ENCODE measurements around the gene SEMA7A.

Gene SEMA7A

DNA sequence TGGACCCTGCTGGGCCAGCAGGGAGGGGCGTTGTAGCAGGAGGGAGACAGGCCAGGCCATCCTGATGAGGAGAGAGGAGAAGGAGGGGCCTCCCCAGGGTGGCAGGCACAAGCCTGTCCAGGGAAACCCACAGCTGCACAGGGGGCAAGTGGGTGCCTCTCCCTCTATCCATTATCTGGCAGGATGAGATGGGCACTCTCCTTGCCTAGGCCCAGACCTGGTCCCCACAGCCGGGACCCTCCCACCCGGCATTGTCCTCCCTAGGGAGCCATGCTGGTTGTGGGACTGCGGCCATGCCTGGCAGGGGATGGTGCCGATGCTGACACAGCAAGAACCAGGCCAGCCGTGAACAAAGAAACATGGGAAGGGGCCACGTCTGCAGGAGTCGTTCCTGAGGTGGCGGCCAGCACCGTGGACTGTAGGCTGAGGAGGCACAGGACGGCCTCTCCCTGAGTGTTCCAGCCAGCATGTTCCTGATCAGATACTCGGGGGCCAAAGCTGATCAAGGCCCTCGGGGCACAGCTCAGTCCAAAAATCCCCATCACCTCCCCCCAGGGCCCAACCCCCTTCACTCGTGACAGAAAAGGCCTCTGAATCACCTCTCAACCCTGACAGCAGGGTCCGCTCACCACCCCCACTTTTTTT, 47.1 kb downstream of the SEMA7A start:
- no peak for DNase-seq

DNA sequence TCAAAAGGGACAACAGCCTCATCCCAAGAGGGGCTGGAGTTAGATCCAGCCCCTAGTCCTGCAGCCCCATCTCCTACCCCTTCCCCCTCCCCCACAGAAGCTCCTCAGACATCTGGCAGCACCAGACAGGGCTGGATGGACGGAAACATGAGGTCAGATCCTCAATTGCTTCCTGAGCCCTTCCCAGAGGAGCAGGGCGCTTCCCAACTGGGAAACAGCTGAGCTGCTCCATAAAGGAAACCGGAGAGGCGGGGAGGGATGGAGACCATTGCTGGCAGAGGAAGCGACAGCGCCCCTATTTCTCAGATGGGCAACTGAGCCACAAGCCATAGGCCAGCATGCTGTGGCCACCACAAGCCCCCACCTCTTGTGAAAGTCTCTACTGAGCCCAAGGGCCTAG, 48.0 kb downstream of the SEMA7A start:
- DNase-seq = no peak

DNA sequence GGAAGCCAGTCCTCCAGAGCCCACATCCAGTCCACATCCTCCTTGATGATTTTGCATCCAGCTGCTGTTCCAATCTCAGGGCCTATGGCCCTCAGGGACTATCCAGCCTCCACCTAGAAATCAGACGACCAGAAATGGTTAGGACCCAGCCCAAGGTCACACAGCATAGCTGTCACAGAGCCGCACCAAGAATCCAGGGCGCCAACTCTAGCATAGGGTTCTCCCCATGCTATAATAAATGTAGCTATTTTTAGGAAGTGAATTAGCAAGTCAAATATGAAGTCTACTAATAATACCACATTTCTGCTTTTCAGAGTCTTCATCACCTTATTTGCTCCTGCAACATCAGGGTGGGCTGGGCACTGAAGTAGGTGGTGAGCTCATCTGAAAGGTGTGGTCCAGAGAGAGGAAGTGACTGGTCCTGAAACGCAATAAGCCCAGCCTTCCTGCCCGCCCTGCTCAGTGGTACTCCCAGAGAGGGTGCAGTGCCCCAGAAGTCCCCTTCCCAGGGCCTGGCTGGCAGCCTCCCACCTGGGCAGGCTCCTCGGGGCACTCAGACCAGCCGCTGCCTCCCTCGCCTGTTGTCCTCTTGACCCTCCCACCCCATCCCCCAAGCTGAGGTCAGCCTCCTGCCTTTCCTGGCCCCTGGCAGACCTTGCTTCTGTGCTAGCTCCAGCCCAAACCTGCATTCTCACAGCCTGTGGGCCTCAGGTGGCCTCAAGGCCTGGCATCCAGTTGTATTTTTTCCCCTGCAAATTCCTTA, 48.7 kb downstream of the SEMA7A start:
- DNase-seq = no peak

DNA sequence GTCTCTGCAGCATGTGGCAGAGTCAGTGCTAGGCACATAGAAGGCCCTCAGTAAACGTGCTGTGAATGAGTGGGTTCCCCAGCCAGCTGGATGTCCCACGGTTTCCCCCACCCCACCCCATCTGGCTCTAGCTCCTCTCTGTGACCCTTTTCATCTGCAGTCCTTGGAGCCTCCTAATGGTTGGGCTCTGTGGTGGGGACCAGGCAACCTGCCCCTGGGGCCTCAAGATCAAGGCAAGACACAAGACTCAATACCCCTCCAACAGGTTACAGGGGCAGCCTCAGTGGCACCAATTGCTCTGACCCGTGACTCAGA, 49.2 kb downstream of the SEMA7A start:
- DNase-seq = no peak

DNA sequence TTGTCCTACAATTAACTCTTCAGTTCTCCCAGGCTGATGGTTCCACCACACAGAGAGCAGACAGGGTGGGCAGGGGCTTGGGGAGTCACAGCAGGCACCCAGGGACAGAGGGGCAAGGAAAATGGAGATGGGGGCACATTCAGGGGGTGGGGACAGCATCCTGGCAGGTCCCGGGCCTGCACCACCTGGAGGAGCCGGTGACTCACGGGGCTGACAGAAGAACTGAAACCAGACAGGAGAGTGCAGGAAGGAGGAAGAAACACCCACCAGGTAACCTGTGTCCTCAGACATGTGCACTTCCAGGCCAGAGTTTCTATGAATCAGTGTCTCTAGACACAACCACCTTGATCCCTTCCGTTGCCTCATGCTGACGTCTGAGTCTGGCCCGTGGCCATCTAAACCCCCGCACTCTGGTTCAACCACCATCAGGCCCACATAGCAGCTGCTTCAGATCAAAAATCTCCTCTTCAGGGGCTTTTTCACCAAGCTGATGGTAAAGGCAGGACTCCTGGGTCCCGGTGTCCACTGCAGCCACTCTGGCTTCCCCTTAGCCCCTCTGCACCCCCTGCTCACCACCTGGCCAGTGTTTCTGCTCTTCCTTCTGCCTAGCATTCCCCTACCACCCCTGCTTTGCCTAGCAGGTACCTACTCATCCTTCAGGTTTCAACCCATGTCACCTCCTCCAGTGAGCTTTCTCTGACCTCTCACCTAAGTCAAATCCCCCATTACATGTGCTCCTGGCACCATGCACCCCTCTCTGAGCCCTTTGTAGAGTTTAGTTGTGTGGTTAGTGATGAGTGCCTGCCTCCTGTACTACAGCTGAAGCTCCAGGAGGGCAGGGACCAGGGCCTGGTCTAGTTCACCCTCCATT, 49.8 kb downstream of the SEMA7A start:
- DNase-seq = peak; percentile 59

DNA sequence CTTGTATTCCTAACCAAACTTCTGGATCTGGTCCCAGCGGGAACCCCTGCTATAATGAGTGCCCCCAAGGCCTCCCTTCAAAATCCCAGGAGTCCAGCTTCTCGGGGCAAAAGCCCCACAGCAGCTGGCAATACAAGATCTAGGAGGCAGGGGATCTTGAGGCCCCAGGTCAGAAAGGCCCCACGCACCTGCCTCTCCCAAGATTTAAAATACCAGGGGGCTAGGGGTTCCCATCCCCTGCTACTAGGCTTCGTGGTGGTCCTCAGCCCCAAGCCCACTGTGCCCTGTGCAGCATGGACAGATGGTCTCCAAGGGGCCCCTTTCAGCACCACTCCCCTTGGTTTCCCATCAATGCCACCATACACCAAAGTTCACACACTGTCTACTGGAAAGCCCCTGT, 50.5 kb downstream of the SEMA7A start:
- no peak for DNase-seq

DNA sequence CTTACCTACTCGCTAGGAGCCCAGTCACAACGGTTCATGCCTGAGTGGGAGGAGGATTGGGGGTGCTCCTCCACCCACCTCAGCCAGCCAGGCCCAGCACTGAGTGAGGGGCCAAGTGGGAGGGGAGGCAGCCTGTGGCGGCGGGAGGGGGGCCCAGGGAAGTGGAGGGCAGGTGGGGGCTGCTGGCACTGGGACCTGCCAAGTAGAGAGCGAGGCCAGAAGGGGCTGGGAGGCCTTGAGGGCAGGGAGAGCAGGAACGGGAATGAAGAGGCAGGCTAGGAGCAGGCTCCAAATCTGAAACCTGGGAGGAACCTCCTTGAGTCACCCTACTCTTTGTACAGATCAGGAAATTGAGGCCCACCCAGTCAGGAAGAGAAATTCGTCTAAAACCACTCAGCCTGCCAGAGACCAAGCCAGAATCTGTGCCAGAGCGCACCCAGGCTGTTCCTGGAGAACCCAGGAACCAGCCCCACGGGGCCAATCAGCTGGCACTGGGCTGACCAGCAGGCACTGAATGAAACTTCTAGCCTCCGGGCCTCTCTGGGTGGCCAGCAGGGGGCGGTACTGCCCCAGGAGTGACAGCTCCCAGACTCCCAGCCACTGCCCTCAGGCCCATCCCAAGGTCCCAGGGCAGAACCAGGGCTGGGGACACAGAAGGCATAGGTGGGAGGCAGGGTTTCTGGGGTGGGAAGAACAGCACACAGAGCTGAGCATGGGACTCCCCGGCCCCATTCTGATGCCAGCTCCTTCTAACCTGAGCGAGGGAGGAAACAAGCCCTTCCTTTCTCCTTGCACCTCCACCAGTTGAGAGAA, 51.5 kb downstream of the SEMA7A start:
- peak; percentile 71 for DNase-seq

DNA sequence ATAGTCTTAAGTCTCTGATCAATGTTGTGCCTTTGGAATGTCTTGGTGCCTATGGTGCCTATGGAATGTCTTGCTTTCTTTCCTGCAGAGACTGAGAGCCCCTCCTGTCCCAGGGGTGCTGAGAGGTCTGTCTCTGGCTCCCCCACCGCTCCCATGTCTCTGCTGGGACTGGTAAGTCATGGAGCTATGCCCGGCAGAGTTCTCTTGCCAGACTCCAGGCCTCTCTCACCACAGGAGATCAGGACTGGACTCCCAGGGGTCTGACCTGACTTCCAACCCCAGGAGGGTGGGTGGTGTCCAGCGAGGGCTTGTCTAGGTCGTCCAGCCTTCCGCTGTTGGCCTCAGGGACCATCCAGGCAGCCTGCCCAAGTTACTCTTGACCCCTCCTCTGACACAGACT, 52.3 kb downstream of the SEMA7A start:
- DNase-seq = no peak

DNA sequence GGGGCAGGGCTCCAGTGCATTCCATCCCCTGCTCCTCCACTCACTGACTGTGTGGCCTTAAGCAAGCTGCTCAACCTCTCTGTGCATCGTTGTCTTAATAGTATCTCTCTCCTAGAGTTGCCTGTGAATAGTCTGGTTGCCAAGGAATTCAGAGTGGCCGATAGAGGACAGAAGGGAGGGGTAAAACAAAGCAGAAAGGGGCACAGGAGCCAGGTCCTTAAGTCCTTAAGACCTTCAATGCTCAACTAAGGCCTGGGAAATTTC, 52.6 kb downstream of the SEMA7A start:
- no peak for DNase-seq

DNA sequence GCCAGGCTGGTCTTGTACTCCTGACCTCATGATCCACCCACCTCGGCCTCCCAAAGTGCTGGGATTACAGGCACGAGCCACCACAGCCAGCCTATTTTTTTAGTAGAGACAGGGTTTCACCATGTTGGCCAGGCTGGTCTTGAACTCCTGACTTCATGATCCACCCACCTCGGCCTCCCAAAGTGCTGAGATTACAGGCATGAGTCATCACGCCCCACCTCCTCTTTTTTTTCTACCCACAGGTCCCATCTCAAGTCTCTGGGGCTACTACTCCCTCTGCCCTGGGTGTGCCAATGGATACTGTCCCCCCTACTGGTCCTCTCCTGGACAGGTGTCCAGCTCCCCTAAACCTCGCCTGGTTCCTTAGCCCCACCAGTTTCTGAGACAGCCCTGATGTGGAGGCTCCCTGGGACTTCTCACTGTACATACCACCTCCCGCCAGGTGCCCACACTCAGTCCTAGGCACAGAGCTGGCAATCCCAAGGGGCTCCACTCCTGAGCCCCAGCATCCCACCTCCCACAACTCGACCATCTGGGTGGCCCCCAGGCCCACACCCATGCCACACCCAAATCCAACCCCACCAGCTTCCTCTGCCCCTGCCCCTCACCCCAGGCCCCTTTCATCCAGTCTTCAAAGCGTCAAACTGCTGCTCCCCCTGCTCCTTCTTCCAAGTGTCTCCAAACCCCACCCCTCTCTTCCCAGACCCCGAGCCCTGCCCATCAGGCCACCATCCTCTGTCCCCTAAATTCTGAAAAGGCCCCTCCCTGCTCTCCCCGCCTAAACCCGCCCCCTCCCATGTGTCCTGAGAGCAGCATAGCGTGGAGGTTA, 53.2 kb downstream of the SEMA7A start:
- DNase-seq = no peak

DNA sequence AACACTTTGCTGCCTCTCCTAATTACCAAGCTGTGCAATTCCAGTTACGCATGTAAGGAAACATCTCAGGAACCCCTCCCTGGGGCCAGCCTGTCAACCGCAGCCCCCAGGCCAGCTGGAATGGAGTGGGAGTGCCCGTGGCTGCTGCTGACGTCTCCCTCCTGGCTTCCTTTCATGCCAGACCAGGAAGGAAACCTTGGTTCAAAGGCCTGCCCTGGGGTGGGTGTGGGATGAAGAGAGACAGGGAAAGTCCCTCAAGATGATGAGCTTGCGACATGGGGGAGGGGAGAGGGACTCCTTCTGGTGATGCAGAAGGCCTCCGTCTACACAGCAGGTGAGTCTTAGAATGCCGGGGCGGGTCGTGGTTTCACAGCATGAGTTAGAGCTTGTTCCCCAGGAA, 54.9 kb downstream of the SEMA7A start:
- DNase-seq = peak; percentile 76

DNA sequence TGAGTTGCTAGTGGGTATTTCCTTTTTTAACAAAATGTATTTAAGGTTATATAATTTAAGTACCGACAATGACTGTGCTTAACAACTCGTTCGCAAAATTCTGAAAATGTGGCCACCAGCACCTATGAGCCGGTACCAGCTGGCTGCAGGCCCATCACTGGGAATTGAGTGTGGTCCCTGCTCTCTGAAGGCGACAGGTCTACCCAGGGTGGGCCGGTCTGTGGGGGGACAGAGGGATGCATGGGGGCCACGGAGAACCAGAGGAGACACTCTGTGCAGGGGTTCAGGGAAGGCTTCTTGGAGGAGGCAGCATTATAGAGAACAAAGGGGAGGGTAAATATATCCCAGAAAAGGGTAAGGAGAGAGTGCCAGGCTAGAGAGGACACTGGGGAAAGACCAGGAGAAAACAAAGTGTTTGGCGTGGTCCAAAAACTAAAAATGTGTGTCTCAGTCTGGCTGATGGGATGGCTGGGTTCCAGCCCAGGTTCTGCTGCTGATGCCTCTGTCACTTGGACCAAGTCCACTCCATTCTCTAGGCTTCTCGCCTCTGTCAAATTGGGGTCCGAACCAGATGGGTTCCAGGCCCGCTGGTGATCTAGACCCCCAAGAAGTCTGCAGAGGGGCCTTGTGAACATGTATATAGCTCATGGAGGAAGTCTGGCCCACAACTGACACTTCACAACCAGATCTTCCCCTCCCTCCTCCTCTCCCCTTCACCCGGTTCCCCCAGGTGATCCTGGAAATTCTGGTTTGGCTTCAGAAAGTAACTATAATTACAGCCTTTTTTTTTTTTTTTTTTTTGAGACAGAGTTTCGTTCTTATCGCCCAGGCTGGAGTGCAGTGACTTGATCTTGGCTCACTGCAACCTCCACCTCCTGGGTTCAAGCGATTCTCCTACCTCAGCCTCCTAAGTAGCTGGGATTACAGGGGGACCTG, 55.7 kb downstream of the SEMA7A start:
- DNase-seq = no peak

DNA sequence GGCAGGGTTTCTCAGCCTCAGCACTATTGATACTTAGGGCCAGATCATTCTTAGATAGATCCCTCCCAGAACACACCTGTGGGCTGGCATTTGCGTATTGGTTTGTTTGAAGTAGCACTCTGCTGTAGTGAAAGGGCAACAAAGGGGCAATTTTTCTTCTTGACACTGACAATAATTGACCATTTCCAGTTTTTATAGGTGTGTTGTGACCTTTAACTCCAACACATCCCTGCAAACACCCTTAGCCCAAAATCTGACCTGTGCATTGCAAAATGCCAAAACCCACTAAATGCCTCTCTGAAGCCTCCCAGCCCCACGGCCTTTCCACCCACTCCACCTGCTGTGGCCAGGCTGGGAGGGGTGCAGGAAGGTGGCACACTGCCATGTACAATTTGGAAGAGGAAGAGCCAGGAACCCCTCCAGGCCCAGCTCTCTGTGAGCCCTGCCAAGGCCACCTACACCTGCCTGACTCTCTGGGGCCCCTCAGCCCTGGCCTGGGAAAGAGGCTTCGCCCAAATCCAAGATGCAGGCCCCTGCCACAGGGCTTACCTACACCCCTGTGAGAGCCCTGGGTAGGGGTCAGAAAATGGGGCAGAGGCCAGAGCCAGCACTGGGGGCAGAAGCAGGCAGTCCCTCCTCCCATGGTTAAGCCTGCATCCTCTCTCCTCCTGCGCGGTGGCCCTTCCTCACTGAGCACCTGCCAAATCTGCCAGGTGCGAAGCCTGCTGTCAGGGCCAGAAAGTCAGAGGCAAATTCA, 56.8 kb downstream of the SEMA7A start:
- DNase-seq = no peak

DNA sequence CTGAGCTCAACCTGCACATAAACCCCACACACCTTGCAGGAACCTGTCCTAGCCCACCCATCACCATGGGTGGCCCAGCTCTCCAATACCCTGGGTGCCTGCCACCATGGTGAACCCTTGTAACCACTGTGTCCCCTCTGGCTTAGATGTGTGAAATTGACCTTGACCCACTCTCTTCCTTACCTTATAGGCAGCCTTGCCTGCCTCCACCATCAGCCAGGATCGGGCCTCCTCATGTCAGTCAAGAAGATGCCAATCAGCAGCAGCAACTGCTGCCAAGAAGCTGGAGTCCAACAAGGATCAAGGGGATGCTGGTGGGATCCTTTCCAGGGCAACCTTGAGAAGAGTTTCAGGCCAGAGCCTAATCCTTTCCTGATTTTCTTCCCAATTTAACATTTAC, 57.5 kb downstream of the SEMA7A start:
- no peak for DNase-seq

DNA sequence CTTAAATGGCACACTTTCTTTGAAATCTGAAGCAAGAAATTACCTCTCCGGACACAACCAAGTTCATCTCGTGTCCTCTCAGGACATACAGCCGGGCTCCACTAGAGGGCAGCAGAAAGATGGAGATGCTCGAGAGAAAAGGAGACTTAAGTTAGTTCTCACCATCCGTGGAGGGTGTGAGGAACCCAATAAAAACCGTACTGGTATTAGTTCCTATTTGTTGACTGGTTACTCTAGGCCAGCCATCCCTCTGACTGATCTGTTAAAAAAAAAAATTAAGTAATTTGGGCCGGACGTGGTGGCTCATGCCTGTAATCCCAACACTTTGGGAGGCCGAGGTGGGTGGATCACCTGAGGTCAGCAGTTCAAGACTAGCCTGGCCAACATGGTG, 58.5 kb downstream of the SEMA7A start:
- DNase-seq = peak; percentile 71

DNA sequence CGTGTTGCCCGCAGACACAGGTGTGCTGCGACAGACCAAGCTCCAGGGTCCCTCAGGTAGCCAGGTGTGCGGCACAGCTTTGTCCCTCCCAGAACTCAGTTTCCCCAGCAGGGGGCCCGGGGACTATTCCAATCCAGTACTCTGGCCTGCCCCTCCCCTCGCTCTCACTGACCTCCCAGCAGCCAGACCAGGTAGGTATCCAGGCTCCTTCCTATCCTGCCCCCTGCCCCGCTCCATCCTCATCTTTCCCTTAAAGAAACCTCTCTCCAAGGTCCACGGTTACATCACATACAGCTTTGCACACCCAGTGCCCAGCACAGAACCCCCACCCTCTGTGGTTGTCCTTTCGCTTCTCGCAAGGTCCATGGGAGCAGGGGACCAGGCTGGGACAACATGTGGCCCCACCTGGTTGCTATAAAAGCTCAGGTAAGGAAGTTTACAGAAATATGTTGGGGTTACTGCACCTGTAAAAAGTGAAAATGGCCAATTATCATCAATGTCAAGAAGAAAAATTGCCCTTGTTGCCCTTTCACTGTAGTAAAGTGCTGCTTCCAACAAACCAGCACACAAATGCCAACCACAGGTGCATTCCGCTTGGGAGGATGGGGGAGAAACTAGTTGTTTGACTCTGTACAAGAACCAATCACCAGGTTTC, 59.0 kb downstream of the SEMA7A start:
- DNase-seq = no peak

DNA sequence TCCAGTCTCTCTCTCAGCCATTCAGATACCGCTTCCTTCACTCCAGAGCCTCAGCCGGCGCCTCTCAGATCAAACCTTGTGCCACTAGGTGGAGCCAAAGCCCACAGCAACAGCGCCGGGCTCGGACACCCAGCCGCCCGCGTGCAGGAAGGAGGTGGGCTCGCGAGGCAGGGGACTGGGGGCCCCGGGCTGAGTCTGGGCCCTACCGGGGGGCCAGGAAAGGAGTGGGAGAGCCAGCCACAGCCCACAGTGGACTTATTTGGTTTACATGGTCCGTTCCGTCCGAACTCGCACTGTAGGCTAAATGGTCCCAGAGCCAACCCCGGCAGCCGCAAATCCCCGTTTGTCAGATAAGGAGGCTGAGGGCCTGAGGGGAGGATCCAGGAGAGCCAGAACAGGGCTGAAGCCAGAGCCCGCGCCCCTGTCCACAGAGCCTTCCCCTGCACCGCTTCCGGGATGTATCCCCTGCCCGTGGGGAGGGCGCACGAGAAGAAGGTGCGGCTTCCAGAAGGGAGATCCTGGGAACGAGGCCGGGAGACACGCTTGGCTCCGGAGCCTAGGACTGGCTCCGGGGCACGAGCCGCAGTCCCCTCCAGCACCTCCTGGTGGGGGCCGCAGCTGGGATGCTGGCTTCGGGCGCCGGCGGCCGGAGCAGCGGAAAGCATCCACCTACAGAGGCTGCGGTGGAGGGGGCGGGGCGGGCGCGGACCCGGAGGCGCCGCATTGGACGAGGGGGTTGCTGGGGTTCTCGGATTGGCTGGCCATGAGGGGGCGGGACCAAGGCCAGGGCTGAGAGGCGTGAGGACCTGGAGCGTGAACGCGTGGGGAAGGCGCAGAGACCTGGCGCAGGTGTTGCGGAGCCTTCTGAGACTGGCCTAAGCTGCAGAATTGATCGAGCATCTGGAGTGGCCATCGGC, 59.8 kb downstream of the SEMA7A start:
- DNase-seq = peak; percentile 86

DNA sequence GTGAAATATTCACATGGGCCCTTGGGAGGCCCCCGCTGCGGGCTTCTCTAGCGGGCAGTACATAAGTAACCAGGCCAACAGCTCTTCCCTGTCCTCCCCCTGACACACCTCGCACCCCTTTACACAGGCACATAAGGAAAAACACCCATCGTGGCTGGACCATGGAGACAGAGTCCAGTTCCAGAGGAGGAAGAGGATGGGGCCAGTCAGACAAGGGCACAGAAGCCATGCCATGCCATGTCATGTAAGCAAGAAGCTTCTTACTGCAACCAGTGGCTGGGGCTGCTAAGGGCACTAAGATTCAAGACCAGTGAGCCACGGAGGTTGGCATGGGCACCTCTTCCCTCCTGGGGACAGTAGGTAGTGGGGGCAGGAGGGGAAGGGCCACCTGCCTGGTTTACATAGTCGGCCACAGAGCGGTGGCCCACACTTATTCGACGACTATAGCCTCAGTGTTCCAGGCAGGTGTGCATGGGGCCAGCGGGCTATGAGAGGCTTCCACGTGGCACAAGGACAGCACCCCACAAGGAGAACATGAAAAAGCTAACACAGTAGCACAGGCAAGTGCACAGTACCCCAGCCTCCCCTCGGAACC, 60.6 kb downstream of the SEMA7A start:
- DNase-seq = no peak

All from fibroblast of skin of abdomen (primary cell).